Loucy (cell line): Measurements from ENCODE around the gene BAAT.

Experiments used
- CTCF ChIP-seq: fragments of 200-600 bp; sonication (generic); conservative IDR thresholded peaks from 2 replicates; pipeline ENCODE4 v1.5.1; 2014; ENCODE audit warnings: mild to moderate bottlenecking, antibody characterized with exemption, low read length
- EZH2phosphoT487 ChIP-seq: fragments of 200-600 bp; IDR thresholded peaks from 2 replicates; pipeline ENCODE4 v1.6.1; 2018; ENCODE audit warnings: antibody characterized with exemption, mild to moderate bottlenecking, moderate library complexity, borderline replicate concordance

DNA sequence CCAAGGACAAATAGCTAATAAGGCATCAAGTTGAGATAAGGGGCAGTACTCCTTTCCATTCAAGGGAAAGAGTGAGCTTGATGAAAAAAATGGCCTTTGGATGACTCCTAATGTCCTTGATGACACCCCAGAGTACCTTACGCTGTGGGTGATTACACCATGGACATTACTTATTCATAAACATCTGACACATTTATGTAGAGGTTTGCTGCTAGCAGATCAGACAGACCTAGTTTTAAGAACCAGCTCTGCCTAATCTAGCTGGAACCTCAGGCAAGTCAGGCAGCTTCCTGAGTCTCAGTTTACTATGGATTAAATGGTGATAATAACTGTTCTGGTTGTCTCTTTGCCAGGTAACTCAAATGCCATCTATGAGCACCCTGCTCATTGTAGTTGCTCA is 47.9 kb upstream of the BAAT start:
- TF ChIP-seq CTCF, result no peak
- TF ChIP-seq EZH2phosphoT487, result no peak
